Activated effector memory CD4-positive, alpha-beta T cell treated with anti-CD3 and anti-CD28 coated beads, Interleukin-2, amount 50 U/mL, for 16 hours (primary cell): Measurements from ENCODE around the gene PYDC2.

ENCODE experiments used
- DNase-seq: peaks from one replicate; pipeline ENCODE4 v3.0.0-alpha.2; 2020

Gene PYDC2

GRCh38 chr3:191461113-191461595, at the start of gene PYDC2:
Gene PYDC2, plus strand, starts transcription at chr3:191461163. Its CDS starts 0 bp downstream, at chr3:191461163.
- DNase-seq, result no peak

- DNase-seq, result no peak
Measured at GRCh38 chr3:191412759-191413158, 48.2 kb upstream of the PYDC2 start.

- no peak for DNase-seq
Measured at GRCh38 chr3:191414286-191414685, 46.7 kb upstream of the PYDC2 start.

DNA sequence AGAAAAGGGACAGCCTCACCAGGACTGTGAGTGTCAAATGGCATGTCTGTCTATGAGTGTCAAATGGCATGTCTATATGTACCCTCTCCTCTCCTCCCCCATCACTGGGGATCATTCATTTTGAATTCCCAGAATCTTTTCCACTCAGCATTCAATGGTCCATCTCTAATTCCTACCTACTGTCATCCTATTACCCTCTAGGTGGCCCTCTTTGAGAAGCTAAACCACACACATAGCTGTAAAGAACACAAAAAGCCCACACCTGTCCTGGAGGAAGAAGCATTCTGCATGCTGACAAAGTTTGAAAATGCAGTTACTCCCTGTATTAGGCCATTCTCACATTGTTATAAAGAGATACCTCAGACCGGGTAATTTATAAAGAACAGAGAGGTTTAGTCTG, 46.2 kb upstream of the PYDC2 start:
- DNase-seq, result no peak

GRCh38 chr3:191415566-191415965, 45.4 kb upstream of the PYDC2 start:
- DNase-seq, result no peak

- DNase-seq, result no peak
Measured at GRCh38 chr3:191417457-191417729, 43.6 kb upstream of the PYDC2 start.

- no peak for DNase-seq
Measured at GRCh38 chr3:191420771-191421170, 40.2 kb upstream of the PYDC2 start.

GRCh38 chr3:191424881-191425280, 36.1 kb upstream of the PYDC2 start:
- DNase-seq, result no peak

GRCh38 chr3:191425322-191425734, 35.6 kb upstream of the PYDC2 start:
- DNase-seq, result no peak

- no peak for DNase-seq
Measured at GRCh38 chr3:191426311-191426710, 34.7 kb upstream of the PYDC2 start.

- DNase-seq, result no peak
Measured at GRCh38 chr3:191428177-191428576, 32.8 kb upstream of the PYDC2 start.

DNA sequence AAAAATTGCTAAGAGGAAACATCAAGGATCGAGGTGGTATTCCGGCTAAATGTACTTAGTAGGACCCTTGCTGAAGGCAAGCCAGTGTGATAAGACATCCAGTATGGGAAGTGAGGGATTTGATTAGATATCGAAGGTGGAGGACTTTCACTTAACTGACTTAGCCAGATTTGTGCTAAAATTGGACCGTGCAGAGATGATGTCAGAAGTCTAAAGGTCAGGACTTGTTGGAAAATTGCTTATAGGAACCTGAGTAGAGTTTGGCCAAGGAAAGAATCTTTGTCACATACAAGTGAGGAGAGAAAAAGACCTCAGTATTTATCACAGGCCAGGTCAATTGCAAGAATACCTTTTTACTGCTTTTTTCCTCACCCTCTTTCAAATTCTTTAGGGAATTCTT, 30.9 kb upstream of the PYDC2 start:
- DNase-seq, result no peak

GRCh38 chr3:191431160-191431822, 29.7 kb upstream of the PYDC2 start:
- DNase-seq, result no peak

- no peak for DNase-seq
Measured at GRCh38 chr3:191432162-191432561, 28.8 kb upstream of the PYDC2 start.

- no peak for DNase-seq
Measured at GRCh38 chr3:191434024-191434423, 26.9 kb upstream of the PYDC2 start.

DNA sequence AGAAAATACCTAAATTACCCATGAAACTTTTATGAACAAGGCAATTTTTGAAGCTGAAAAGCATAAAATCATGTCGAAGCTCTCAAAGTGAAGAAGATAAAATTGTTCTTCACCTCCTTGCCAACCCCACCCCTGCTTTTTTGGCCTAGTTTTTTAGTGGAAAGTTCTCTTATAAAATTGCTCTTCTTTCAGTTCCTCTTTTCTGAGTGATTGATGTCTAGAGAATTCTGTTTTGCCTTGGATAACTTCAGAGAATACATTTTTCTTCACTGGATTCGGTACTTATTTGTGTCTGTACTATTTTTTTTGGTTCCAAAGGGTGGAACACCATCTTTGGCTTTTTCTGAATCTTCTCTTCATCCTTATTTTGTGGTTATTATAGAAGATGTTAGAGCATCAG, 25.0 kb upstream of the PYDC2 start:
- DNase-seq, result no peak

DNA sequence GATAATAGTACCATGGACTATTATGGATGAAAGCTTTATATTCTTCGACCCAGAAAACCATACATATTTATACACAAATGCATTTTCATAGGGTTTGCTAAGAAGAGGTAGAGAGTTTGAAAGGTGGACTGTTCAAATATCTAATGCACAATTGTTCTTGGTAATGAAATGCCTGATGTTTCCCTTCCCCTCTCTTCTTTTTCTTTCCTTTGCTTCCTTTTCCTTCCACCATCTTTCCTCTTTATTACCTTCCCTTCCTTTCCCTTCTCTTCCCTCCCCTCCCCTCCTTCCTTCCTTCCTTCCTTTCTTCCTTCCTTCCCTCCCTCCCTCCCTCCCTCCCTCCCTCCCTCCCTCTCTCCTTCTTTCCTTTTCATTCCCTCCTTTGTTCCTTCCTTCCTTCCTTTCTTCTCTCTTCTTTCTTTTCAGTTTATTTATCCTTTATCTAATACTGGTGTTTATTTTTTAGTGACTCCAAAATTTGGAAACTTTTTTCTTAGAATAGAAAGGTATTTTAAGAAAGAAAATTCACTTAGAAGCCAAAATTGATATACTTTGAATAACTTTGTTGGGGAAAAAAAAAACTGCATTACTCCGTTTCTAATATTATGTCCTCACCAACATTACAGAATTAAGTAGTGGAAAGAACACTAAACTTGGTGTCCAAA, 22.7 kb upstream of the PYDC2 start:
- no peak for DNase-seq

DNA sequence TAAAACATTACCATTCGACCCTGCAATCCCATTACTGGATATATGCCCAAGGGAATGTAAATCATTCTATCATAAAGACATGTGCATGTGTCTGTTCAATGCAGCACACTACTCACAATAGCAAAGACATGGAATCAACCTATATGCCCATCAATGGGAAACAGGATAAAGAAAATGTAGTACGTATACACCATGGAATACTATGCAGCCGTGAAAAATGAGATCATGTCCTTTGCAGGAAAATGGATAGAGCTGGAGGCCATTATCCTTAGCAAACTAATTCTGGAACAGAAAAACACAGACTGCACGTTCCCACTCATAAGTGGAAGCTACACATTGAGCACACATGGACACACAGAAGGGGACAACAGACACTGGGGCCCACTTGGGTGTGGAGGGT, 20.4 kb upstream of the PYDC2 start:
- DNase-seq, result no peak

DNA sequence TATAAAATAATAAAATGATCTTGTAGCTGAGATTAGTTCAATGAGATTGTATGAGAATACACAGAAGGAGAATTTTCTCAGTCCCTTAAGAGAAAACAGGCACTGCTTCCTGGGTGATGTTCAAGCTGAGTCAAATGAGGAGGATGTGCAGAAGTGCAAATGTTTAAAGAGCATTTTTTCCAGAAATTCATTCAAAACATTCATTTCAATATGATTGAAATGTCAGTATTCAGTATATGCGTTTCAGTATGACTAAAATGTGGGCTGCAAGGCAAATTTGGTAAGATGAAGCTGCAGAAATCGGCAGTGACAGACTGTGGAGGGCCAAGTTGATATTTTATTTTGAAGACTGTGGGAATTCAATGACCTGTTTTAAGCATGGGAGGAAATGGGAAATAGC, 19.3 kb upstream of the PYDC2 start:
- no peak for DNase-seq

GRCh38 chr3:191444569-191444968, 16.4 kb upstream of the PYDC2 start:
- DNase-seq, result no peak

DNA sequence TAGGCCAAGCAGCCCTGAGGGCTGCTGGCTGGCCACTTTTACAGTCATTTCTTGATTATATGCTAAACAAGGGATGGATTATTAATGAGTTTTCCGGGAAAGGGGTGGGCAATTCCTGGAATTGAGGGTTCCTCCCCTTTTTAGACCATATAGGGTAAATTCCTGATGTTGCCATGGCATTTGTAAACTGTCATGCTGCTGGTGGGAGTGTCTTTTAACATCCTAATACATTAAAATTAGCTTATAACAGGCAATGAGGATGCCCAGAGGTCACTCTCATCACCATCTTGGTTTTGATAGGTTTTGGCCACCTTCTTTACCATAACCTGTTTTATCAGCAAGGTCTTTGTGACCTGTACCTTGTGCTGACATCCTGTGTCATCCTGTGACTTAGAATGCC, 11.7 kb upstream of the PYDC2 start:
- DNase-seq, result no peak

DNA sequence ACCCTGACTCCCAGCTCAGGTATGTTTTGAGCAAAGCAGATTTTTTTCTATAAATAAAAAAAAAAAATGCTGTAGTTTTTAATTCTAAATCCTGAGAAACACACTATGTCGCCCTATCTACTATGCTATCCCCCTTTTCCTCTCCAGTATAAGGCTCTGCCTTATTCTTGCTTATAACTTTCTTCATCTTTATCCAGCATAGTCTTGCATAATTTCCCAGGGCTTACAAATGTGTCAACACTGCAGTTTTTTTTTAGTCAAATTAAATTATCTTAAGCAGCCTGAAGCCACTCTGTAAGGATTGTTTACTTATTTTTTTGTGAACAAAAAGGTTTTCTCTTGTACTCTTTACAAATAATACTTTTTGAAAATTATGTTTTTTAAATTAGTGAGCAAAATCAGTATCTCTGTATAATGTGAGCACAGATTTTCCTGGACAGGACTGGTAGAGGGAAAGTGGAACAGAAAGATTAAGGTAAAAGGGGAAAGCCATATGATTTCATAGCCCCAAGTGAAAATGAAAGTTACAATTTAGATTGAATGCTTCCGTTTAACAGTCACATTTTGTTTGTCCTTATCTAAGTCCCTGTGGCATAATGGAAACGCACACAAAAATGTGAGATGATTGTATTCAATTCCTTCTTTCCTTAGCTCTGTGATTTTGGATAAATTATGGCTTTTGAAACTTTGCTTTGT, 5.6 kb upstream of the PYDC2 start:
- DNase-seq, result no peak

- DNase-seq, result no peak
Measured at GRCh38 chr3:191460360-191460759, 603 bp upstream of the PYDC2 start.

GRCh38 chr3:191470080-191470479, 9.1 kb downstream of the PYDC2 start:
- no peak for DNase-seq
